HG02852 (cell line): Measurements from ENCODE around the gene MOB3B.
A peak's percentile ranks its signal among the peaks of the same experiment; 100 is the strongest.
"Not testable (repeated sequence)": the region's sequence is repeated elsewhere in the genome, so short reads cannot be mapped to it uniquely, and the experiment has no call there.

Experiments
- ATAC-seq: cut with Tn5 transposase; IDR thresholded peaks from one replicate; pipeline ENCODE4 v1.9.1; 2021; ENCODE audit warnings: mild to moderate bottlenecking, moderate library complexity; ENCODE audit not compliant: unreplicated experiment

MOB3B gene

GRCh38 chr9:27482709-27483108, 46.9 kb downstream of the MOB3B start:
- ATAC-seq, result no peak

- ATAC-seq, result no peak
Observed at GRCh38 chr9:27478322-27478721, 51.3 kb downstream of the MOB3B start.

GRCh38 chr9:27476870-27477515, 52.6 kb downstream of the MOB3B start:
- ATAC-seq, result no peak

- no peak for ATAC-seq
Observed at GRCh38 chr9:27475057-27475595, 54.5 kb downstream of the MOB3B start.

DNA sequence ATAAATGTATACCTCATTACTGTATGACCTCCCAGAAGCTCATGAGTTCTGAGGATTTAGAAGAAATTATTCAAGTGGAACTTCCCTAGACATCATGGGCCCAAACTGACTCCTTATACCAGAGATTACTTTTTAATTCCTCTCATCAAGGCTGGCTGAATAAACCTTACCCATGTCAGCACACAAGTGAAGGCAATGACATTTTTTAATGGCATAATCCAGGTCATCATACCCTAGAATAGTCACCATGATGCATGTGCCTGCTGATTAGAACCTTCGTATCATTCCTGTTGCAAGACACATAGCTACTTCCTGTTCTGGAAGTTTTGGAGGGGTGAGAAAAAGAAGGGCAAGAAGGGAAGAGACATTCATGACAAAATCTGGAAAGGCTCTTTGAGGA, 55.3 kb downstream of the MOB3B start:
- no peak for ATAC-seq

DNA sequence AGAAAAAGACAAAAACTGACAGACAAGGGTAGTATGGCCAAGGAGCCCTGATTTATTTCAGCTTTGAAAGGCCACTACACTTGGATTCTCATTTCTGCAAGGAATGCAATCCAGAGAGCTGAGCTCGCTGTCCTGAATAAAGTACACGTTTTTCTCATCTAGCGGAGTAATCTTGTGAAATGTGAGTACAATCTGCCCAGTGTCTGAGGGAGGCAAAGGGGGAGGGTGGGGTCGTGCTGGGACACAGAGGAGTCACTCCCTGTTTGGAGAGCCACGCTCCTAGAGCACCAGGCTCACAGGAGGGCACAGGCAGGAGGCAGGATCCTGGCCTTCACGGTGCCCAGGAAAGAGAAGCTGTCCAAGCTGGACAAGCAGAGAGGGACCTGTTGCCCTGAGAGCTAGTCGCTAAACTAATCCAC, 56.5 kb downstream of the MOB3B start:
- ATAC-seq, result no peak

DNA sequence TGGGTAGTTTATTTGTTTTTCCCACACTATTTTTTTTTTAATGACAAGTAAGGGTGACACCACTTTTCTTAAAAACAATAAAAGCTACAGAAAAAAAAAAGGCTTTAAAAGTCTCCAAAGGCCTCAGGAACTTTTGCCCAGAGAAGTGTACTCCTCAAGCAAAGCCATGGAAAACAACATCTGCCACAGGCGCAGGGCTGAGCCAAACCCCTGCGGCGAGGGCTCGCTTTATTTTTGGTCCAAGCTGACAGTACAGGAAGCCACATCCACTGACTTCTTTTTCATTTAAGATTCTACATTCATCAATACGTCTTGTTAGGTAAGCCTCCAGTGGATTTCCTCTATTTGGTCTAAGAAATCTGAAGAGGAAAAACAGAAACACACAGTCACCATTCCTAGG, 57.4 kb downstream of the MOB3B start:
- ATAC-seq, result no peak

GRCh38 chr9:27471789-27472188, 57.8 kb downstream of the MOB3B start:
- ATAC-seq, result no peak

- ATAC-seq, result no peak
Observed at GRCh38 chr9:27471366-27471765, 58.2 kb downstream of the MOB3B start.

GRCh38 chr9:27470291-27470856, 59.2 kb downstream of the MOB3B start:
- no peak for ATAC-seq

DNA sequence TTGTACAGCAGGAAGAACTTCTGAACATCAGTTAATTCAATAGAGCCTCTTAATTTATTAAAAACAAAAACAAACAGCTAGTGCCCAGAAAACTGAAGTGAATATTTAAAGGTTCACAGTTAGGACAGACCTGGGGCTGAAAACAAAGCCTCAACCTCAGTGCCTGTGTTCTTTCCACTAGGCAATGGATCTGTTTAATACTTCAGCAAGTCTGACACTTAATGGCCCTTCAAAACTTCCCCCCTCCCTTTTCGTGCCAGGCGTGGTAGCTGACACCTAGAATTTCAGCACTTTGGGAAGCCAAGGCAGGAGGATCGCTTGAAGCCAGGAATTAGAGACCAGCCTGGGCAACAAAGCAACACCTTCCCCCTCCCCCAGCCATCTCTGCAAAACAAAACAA, 60.1 kb downstream of the MOB3B start:
- ATAC-seq, result no peak

DNA sequence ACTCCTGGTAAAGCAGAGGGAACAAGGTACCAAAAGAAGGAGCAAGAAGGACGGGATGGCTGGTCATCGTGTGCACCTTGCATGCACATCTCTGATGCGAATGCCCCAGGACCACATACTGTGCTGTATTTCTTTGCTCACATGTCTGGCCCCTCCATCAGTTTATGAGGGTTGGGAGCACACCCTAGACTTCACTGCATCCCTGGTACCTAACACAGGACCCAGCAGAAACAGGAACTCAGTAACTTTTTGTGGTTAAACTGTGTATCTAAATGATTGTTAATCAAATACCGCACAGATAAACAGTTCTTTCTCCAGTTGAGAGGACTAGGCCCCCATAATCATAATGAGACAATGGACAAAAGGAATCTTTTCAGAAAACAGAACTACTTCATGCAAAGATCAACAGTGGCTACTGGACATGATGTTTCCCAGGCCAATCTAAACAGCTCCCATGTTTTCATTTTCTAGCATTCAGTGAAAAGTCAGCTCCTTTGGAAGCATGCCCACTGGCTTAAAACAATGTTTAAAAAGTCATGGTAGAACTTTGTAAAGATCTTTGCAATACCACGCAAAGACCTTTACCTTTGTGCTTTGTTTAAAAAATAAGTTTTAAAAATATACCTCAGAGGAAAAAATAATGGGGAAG, 61.0 kb downstream of the MOB3B start:
- ATAC-seq, result peak; percentile 51

DNA sequence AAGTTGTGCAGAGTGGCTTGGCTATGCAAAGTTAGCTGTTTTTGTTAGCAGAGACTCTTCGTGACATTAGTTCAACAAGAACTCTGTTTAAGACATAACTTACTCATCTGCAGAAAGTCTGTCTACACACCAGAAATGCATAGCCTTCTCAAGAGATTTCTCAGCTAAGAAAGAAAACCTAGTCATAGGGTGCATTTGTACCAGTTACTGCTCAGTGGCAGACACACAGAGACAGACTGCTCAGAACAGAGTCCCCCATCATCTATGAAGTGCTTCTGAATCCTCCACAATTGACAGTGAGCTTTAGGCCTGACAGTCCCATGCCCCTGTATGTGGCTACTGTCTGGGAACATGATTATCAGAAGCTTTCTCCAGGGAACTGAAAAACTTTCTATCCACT, 61.6 kb downstream of the MOB3B start:
- no peak for ATAC-seq

GRCh38 chr9:27467486-27467885, 62.1 kb downstream of the MOB3B start:
- ATAC-seq, result no peak

- not testable (repeated sequence) for ATAC-seq
Observed at GRCh38 chr9:27466516-27466915, 63.1 kb downstream of the MOB3B start.

- not testable (repeated sequence) for ATAC-seq
Observed at GRCh38 chr9:27464950-27465349, 64.7 kb downstream of the MOB3B start.

GRCh38 chr9:27462846-27463245, 66.8 kb downstream of the MOB3B start:
- ATAC-seq, result no peak

DNA sequence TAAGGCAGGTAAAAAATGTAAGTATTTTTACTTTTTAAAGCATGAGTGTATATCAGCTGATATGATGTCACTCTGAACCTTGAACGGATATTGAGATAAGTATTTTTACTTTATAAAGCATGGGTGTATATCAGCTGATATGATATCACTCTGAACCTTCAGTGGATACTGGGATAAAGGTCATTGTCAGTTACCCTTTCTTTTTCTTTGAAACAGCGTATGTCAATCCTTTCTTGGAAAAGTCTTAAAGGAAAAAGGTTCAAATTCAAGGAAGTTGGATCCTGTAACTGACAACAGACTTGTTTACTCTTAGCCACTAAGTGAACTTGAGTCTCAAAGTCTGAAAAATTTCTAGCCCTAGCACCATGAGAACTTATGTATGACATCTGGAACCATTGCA, 67.2 kb downstream of the MOB3B start:
- ATAC-seq, result no peak

- peak; percentile 94 for ATAC-seq
Observed at GRCh38 chr9:27460226-27461023, 69.2 kb downstream of the MOB3B start.

- ATAC-seq, result no peak
Observed at GRCh38 chr9:27457445-27457844, 72.2 kb downstream of the MOB3B start.

DNA sequence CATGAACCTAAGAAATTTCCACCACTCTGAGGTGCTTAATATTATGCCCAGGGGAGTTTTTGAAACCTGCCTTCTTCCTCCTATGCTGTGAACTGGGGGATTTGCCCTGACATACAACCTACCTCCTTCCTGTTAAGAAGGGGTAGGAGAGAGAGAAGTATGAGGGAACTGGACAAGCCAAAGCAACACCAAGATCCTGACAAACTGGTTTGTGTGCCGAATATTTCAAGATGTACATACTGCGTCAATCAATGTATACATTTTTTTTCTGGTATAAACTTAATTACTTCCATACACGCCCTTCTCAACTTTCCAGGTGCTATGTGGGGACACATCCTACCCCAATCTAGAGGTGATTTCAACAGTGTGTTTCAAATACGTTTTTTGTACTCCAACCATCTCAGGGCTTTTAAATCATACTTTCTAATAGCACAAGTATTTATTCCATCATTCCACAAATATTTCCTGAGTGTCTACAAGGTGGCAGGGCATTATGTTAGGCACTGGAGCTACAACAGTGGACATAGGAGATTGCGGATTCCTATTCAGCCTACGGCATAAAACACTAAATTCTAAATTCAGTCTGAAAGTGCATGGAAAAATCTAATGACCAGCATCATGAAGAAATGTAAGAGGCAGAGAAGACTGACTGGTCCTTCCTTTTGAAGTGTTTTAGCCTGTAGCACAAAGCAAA, 75.6 kb downstream of the MOB3B start:
- no peak for ATAC-seq
